Smooth muscle cell (in vitro differentiated cells): ENCODE measurements around the gene ZNF317. TPM values are rescaled to one million over a fixed set of nuclear protein-coding genes. Genes with fewer than 3 reads are reported as not detected.

Experiments used
- DNase-seq: peaks from one replicate; lab custom pipeline; 2025; ENCODE audit not compliant: unreplicated experiment; lab: John Stamatoyannopoulos, UW
- H2AFZ ChIP-seq: fragments of 200-600 bp; sonication (generic); 2 replicates; pipeline ENCODE4 v1.6.0; 2016; ENCODE audit warnings: antibody characterized with exemption, low read depth, mild to moderate bottlenecking
- H3F3A ChIP-seq: fragments of 200-600 bp; sonication (generic); 2 replicates; pipeline ENCODE4 v1.6.0; 2017; ENCODE audit warnings: antibody characterized with exemption, low read depth
- H3K27ac ChIP-seq: fragments of 200-600 bp; sonication (generic); 2 replicates; pipeline ENCODE4 v1.5.1; 2016; ENCODE audit warnings: low read depth, mild to moderate bottlenecking
- H3K27me3 ChIP-seq: fragments of 200-600 bp; sonication (generic); 2 replicates; pipeline ENCODE4 v1.6.1; 2016; ENCODE audit warnings: low read depth, mild to moderate bottlenecking
- H3K36me3 ChIP-seq: fragments of 200-600 bp; sonication (generic); 2 replicates; pipeline ENCODE4 v1.5.1; 2016; ENCODE audit warnings: low read depth
- H3K4me1 ChIP-seq: fragments of 200-600 bp; sonication (generic); 2 replicates; pipeline ENCODE4 v1.5.1; 2016; ENCODE audit warnings: low read depth
- H3K4me2 ChIP-seq: fragments of 200-600 bp; sonication (generic); 2 replicates; pipeline ENCODE4 v1.6.0; 2016; ENCODE audit warnings: mild to moderate bottlenecking
- H3K4me3 ChIP-seq: fragments of 200-600 bp; sonication (generic); 2 replicates; pipeline ENCODE4 v1.5.1; 2016; ENCODE audit warnings: mild to moderate bottlenecking
- H3K79me2 ChIP-seq: fragments of 200-600 bp; sonication (generic); 2 replicates; pipeline ENCODE4 v1.6.0; 2016; ENCODE audit warnings: low read depth, mild to moderate bottlenecking
- H3K9ac ChIP-seq: fragments of 200-600 bp; sonication (generic); 2 replicates; pipeline ENCODE4 v1.6.0; 2016; ENCODE audit warnings: low read depth
- H3K9me3 ChIP-seq: fragments of 200-600 bp; sonication (generic); replicated peaks from 2 replicates; pipeline ENCODE4 v1.5.1; 2016; ENCODE audit warnings: low read depth
- H4K20me1 ChIP-seq: fragments of 200-600 bp; sonication (generic); 2 replicates; pipeline ENCODE4 v1.6.0; 2016; ENCODE audit warnings: low read depth
- WGBS: methylation state at CpG from one replicate; pipeline ENCODE4 v1.1.7; 2016; ENCODE audit warnings: low lambda C conversion rate; 5-methylcytosine and 5-hydroxymethylcytosine counted together
- polyA plus RNA-seq: library from polyadenylated mRNA; unstranded; fragments of >200 nt; fragmentation: Nextera tagmentation; extraction: Ambion mirVana; gene quantifications from 2 replicates; pipeline ENCODE4 v1.2.1, GENCODE V29; 2016
- total RNA-seq: library from RNA; depleted of rRNA; stranded (reverse); fragments of >200 nt; gene quantifications from 2 replicates; pipeline ENCODE4 v1.2.3, GENCODE V29; 2014
- TF ChIP-seq, protein P1 (sequence below): fragments of 200-600 bp; sonication (generic); IDR thresholded peaks from 2 replicates; pipeline ENCODE4 v1.5.1; 2017; ENCODE audit warnings: borderline replicate concordance, mild to moderate bottlenecking, antibody characterized with exemption; ENCODE audit not compliant: insufficient read depth, poor library complexity, severe bottlenecking

The ZNF317 gene
- total and polyA plus RNA-seq, 2 experiments from 2014 or later = 19.0 to 19.6 TPM

GRCh38 chr19:9130965-9131364 lies 9.2 kb upstream of the ZNF317 start:
- no peak overlapping the region for H3K9ac ChIP-seq
- no peaks in the 10 kb centered on the region for H3K9me3 ChIP-seq
- DNase-seq = no peak
- no peaks in the 10 kb centered on the region for H3F3A ChIP-seq
- H4K20me1 ChIP-seq = no peaks in the 10 kb centered on the region
- H2AFZ ChIP-seq = no peak overlapping the region
- no peaks in the 10 kb centered on the region for H3K79me2 ChIP-seq
- TF ChIP-seq, protein P1, sequence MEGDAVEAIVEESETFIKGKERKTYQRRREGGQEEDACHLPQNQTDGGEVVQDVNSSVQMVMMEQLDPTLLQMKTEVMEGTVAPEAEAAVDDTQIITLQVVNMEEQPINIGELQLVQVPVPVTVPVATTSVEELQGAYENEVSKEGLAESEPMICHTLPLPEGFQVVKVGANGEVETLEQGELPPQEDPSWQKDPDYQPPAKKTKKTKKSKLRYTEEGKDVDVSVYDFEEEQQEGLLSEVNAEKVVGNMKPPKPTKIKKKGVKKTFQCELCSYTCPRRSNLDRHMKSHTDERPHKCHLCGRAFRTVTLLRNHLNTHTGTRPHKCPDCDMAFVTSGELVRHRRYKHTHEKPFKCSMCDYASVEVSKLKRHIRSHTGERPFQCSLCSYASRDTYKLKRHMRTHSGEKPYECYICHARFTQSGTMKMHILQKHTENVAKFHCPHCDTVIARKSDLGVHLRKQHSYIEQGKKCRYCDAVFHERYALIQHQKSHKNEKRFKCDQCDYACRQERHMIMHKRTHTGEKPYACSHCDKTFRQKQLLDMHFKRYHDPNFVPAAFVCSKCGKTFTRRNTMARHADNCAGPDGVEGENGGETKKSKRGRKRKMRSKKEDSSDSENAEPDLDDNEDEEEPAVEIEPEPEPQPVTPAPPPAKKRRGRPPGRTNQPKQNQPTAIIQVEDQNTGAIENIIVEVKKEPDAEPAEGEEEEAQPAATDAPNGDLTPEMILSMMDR = no peak
- no peaks in the 10 kb centered on the region for H3K4me1 ChIP-seq
- no peak overlapping the region for H3K4me3 ChIP-seq
- H3K27ac ChIP-seq = no peak overlapping the region
- 83% methylated on average over 1 of the region's 1 CpG for WGBS
- no peak overlapping the region for H3K4me2 ChIP-seq
- H3K36me3 ChIP-seq = no peaks in the 10 kb centered on the region
- H3K27me3 ChIP-seq = no peaks in the 10 kb centered on the region

DNA sequence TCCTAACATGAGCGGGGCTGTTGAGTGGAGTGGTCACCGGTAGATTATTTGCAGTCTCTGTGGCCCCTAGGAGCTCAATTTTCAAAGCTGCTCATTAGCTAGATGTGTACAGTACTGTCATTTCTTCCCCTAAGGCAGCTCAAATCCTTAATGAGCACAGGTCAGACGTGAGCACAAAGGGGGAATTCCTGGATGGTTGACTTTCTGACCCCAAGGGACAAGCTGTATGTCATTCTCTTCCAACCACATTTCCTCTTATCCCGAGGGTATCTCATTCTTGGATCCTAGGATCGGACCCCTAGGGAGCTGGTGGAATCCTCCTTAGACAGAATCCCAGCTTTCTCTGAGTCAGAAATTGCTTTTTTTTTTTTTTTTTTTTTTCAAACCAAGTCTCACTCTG lies 7.8 kb upstream of the ZNF317 start:
- DNase-seq = no peak
- no peaks in the 10 kb centered on the region for H3F3A ChIP-seq
- H3K27ac ChIP-seq = no peak overlapping the region
- no peaks in the 10 kb centered on the region for H3K79me2 ChIP-seq
- H3K9me3 ChIP-seq = no peaks in the 10 kb centered on the region
- H3K4me2 ChIP-seq = no peak overlapping the region
- H3K4me3 ChIP-seq = no peak overlapping the region
- no peaks in the 10 kb centered on the region for H3K36me3 ChIP-seq
- H3K9ac ChIP-seq = no peak overlapping the region
- H3K27me3 ChIP-seq = no peaks in the 10 kb centered on the region
- H2AFZ ChIP-seq = no peak overlapping the region
- TF ChIP-seq, protein P1 = no peak
- 75% methylated on average over 5 of the region's 5 CpGs for WGBS
- no peaks in the 10 kb centered on the region for H3K4me1 ChIP-seq
- no peaks in the 10 kb centered on the region for H4K20me1 ChIP-seq

DNA sequence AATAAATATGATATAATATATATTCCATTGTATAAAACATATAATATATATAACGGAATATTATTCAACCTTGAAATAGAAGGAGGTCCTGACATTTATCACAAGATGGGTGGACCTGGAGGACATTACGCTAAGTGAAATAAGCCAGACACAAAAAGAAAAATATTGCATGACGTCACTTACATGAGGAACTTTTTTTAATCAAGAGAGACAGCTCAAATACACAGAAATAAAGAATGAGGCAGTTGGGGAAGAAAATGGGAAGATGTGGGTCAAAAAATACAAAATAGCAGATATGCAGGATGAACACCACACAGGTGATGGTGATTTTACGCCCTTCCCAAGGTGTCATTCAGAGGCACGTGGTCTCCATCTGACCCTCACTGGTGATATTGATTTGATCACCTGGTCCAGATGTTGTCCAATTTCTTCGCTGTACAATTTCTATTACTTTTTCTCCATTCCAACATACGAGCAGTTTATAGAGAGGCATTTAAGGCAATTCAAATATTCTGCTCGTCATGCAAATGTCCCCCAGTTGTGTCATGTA lies 513 bp upstream of the ZNF317 start:
- peaks cover 13% of the 10 kb centered on the region for H3K4me1 ChIP-seq
- TF ChIP-seq, protein P1 = no peak
- H3K27ac ChIP-seq = no peak overlapping the region
- peaks cover 5% of the 10 kb centered on the region for H4K20me1 ChIP-seq
- peak overlapping the region; percentile 95 for H3K9ac ChIP-seq
- 46% methylated on average over 8 of the region's 8 CpGs for WGBS
- H3K27me3 ChIP-seq = no peaks in the 10 kb centered on the region
- peak overlapping the region; percentile 89 for H3K4me2 ChIP-seq
- peaks cover 8% of the 10 kb centered on the region for H3K9me3 ChIP-seq
- DNase-seq = no peak
- H2AFZ ChIP-seq = peak overlapping the region; percentile 97
- H3F3A ChIP-seq = peaks cover 2% of the 10 kb centered on the region
- peak overlapping the region; percentile 85 for H3K4me3 ChIP-seq
- H3K36me3 ChIP-seq = peaks cover 3% of the 10 kb centered on the region
- H3K79me2 ChIP-seq = peaks cover 44% of the 10 kb centered on the region

DNA sequence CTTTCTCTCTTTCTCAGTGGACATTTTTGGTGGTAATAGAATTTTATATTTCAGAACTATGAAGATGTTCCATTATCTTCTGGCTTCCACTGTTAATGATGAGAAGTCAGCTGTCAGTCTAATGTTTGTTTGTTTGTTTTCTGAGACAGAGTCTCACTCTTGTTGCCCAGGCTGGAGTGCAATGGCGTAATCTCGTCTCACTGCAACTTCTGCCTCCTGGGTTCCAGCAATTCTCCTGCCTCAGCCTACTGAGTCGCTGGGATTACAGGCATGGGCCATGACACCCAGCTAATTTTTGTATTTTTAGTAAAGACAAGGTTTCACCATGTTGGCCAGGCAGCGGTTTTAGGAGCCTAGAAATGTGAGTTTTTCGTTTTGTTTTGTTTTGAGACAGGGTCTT lies 4.7 kb downstream of the ZNF317 start:
- Histone ChIP-seq H3K27ac (no peak overlapping the region), H3K9ac (no peak overlapping the region), H3K79me2 (peaks cover 97% of the 10 kb centered on the region), H3K4me2 (no peak overlapping the region), H3K27me3 (no peaks in the 10 kb centered on the region), H3F3A (peaks cover 3% of the 10 kb centered on the region), H2AFZ (no peak overlapping the region), H4K20me1 (peaks cover 5% of the 10 kb centered on the region), H3K9me3 (peaks cover 19% of the 10 kb centered on the region), H3K4me3 (peak overlapping the region; percentile 12), H3K4me1 (peaks cover 10% of the 10 kb centered on the region), H3K36me3 (peaks cover 4% of the 10 kb centered on the region)
- DNase-seq = no peak
- 98% methylated on average over 5 of the region's 5 CpGs for WGBS
- TF ChIP-seq, protein P1 = no peak
